ENCODE results near the gene XCL1.
"Not testable (repeated sequence)": the region's sequence is repeated elsewhere in the genome, so short reads cannot be mapped to it uniquely, and the experiment has no call there.

DNA sequence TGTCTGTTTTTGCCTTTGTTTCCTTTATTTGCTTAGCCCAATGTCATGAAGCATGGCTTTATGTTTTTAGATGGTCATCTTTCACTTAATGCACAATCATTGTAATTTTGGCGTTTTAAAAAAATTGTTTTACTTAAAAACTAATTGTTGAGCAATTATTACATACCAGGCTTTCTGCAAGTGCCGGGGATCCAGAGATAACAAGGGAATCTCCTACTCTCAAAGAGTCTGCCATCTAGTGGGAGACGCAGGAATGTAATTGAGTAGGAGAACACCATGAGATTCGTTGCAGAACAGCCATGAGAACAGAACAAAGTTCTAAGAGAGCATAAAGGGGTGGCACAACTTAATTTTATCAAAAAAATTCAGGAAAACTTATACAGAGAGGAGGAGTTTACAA is 2.2 kb upstream of the XCL1 start:
- TF ChIP-seq, protein P1, sequence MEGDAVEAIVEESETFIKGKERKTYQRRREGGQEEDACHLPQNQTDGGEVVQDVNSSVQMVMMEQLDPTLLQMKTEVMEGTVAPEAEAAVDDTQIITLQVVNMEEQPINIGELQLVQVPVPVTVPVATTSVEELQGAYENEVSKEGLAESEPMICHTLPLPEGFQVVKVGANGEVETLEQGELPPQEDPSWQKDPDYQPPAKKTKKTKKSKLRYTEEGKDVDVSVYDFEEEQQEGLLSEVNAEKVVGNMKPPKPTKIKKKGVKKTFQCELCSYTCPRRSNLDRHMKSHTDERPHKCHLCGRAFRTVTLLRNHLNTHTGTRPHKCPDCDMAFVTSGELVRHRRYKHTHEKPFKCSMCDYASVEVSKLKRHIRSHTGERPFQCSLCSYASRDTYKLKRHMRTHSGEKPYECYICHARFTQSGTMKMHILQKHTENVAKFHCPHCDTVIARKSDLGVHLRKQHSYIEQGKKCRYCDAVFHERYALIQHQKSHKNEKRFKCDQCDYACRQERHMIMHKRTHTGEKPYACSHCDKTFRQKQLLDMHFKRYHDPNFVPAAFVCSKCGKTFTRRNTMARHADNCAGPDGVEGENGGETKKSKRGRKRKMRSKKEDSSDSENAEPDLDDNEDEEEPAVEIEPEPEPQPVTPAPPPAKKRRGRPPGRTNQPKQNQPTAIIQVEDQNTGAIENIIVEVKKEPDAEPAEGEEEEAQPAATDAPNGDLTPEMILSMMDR (IDR thresholded peaks at IDR 0.05; ENCODE audit: low read length), result not testable (repeated sequence)
- TF ChIP-seq EZH2 (optimal IDR thresholded peaks at IDR 0.05; ENCODE audit: low read depth, low read length); EZH2phosphoT487 (IDR thresholded peaks at IDR 0.05; ENCODE audit: low read length): not testable (repeated sequence)

Data from MM.1S (cell line).